Measurements from ENCODE around the gene FGD6.

The FGD6 gene

GRCh38 chr12:95129115-95129514 lies 88.2 kb downstream of the FGD6 start:
- Histone ChIP-seq H3K36me3 (ENCODE audit: insufficient read depth, low read length) (peaks cover under 1% of the 10 kb centered on the region; the same call in 1 of the 2 replicates), H3K27me3 (ENCODE audit: insufficient read depth, low read length) (no peaks in the 10 kb centered on the region), H3K79me2 (ENCODE audit: control insufficient read depth, insufficient read depth, low read length, unreplicated experiment) (no peaks in the 10 kb centered on the region), H2AFZ (ENCODE audit: low read length, unreplicated experiment) (no peak overlapping the region), H3K4me1 (ENCODE audit: control insufficient read depth, insufficient read depth, low read length, unreplicated experiment) (no peaks in the 10 kb centered on the region), H3K4me3 (ENCODE audit: low read depth, low read length) (no peak overlapping the region), H3K27ac (ENCODE audit: low read depth, low read length) (no peak overlapping the region)

- no peak overlapping the region for H3K27ac ChIP-seq (ENCODE audit: low read depth, low read length)
- H3K4me1 ChIP-seq (ENCODE audit: control insufficient read depth, insufficient read depth, low read length, unreplicated experiment) = no peaks in the 10 kb centered on the region
- H3K4me3 ChIP-seq (ENCODE audit: low read depth, low read length) = no peak overlapping the region
- H2AFZ ChIP-seq (ENCODE audit: low read length, unreplicated experiment) = no peak overlapping the region
- H3K36me3 ChIP-seq (ENCODE audit: insufficient read depth, low read length) = no peaks in the 10 kb centered on the region
- H3K27me3 ChIP-seq (ENCODE audit: insufficient read depth, low read length) = no peaks in the 10 kb centered on the region
- no peaks in the 10 kb centered on the region for H3K79me2 ChIP-seq (ENCODE audit: control insufficient read depth, insufficient read depth, low read length, unreplicated experiment)
These were observed 90.5 kb downstream of the FGD6 start for GRCh38 chr12:95126736-95127135.

- no peak overlapping the region for H3K27ac ChIP-seq (ENCODE audit: low read depth, low read length)
- no peak overlapping the region for H3K4me3 ChIP-seq (ENCODE audit: low read depth, low read length)
- no peaks in the 10 kb centered on the region for H3K79me2 ChIP-seq (ENCODE audit: control insufficient read depth, insufficient read depth, low read length, unreplicated experiment)
- no peaks in the 10 kb centered on the region for H3K36me3 ChIP-seq (ENCODE audit: insufficient read depth, low read length)
- no peaks in the 10 kb centered on the region for H3K27me3 ChIP-seq (ENCODE audit: insufficient read depth, low read length)
- no peak overlapping the region for H2AFZ ChIP-seq (ENCODE audit: low read length, unreplicated experiment)
- H3K4me1 ChIP-seq (ENCODE audit: control insufficient read depth, insufficient read depth, low read length, unreplicated experiment) = no peaks in the 10 kb centered on the region
These were observed 91.2 kb downstream of the FGD6 start for GRCh38 chr12:95126076-95126475.

GRCh38 chr12:95124106-95124505 lies 93.2 kb downstream of the FGD6 start:
- H3K27me3 ChIP-seq (ENCODE audit: insufficient read depth, low read length) = no peaks in the 10 kb centered on the region
- no peak overlapping the region for H3K4me3 ChIP-seq (ENCODE audit: low read depth, low read length)
- H3K36me3 ChIP-seq (ENCODE audit: insufficient read depth, low read length) = no peaks in the 10 kb centered on the region
- no peak overlapping the region for H2AFZ ChIP-seq (ENCODE audit: low read length, unreplicated experiment)
- H3K4me1 ChIP-seq (ENCODE audit: control insufficient read depth, insufficient read depth, low read length, unreplicated experiment) = peaks cover 4% of the 10 kb centered on the region
- no peak overlapping the region for H3K27ac ChIP-seq (ENCODE audit: low read depth, low read length)
- no peaks in the 10 kb centered on the region for H3K79me2 ChIP-seq (ENCODE audit: control insufficient read depth, insufficient read depth, low read length, unreplicated experiment)

- Histone ChIP-seq H3K27me3 (ENCODE audit: insufficient read depth, low read length) (no peaks in the 10 kb centered on the region), H3K4me3 (ENCODE audit: low read depth, low read length) (peak overlapping the region; percentile 28; the same call in 1 of the 2 replicates), H3K36me3 (ENCODE audit: insufficient read depth, low read length) (no peaks in the 10 kb centered on the region), H2AFZ (ENCODE audit: low read length, unreplicated experiment) (no peak overlapping the region), H3K27ac (ENCODE audit: low read depth, low read length) (peak overlapping the region; percentile 72), H3K79me2 (ENCODE audit: control insufficient read depth, insufficient read depth, low read length, unreplicated experiment) (no peaks in the 10 kb centered on the region), H3K4me1 (ENCODE audit: control insufficient read depth, insufficient read depth, low read length, unreplicated experiment) (peaks cover 23% of the 10 kb centered on the region)
These were observed 98.5 kb downstream of the FGD6 start for GRCh38 chr12:95118788-95119179.

GRCh38 chr12:95118138-95118787 lies 99.0 kb downstream of the FGD6 start:
- Histone ChIP-seq H3K4me3 (ENCODE audit: low read depth, low read length) (peak overlapping the region; percentile 28; the same call in 1 of the 2 replicates), H3K27ac (ENCODE audit: low read depth, low read length) (peak overlapping the region; percentile 72), H3K4me1 (ENCODE audit: control insufficient read depth, insufficient read depth, low read length, unreplicated experiment) (peaks cover 23% of the 10 kb centered on the region)

GRCh38 chr12:95117178-95117599 lies 100.1 kb downstream of the FGD6 start:
- peaks cover 23% of the 10 kb centered on the region for H3K4me1 ChIP-seq (ENCODE audit: control insufficient read depth, insufficient read depth, low read length, unreplicated experiment)
- H2AFZ ChIP-seq (ENCODE audit: low read length, unreplicated experiment) = no peak overlapping the region
- no peak overlapping the region for H3K4me3 ChIP-seq (ENCODE audit: low read depth, low read length)
- H3K27ac ChIP-seq (ENCODE audit: low read depth, low read length) = no peak overlapping the region
- H3K36me3 ChIP-seq (ENCODE audit: insufficient read depth, low read length) = no peaks in the 10 kb centered on the region
- no peaks in the 10 kb centered on the region for H3K79me2 ChIP-seq (ENCODE audit: control insufficient read depth, insufficient read depth, low read length, unreplicated experiment)
- H3K27me3 ChIP-seq (ENCODE audit: insufficient read depth, low read length) = no peaks in the 10 kb centered on the region

More at GRCh38 chr12:95118138-95118787, 99.0 kb downstream of the FGD6 start:
- H3K27me3 ChIP-seq (ENCODE audit: insufficient read depth, low read length) = no peaks in the 10 kb centered on the region
- no peaks in the 10 kb centered on the region for H3K36me3 ChIP-seq (ENCODE audit: insufficient read depth, low read length)
- H2AFZ ChIP-seq (ENCODE audit: low read length, unreplicated experiment) = no peak overlapping the region
- H3K79me2 ChIP-seq (ENCODE audit: control insufficient read depth, insufficient read depth, low read length, unreplicated experiment) = no peaks in the 10 kb centered on the region

GRCh38 chr12:95116773-95117172 lies 100.5 kb downstream of the FGD6 start:
- H3K4me3 ChIP-seq (ENCODE audit: low read depth, low read length) = no peak overlapping the region
- H2AFZ ChIP-seq (ENCODE audit: low read length, unreplicated experiment) = no peak overlapping the region
- no peaks in the 10 kb centered on the region for H3K27me3 ChIP-seq (ENCODE audit: insufficient read depth, low read length)
- no peaks in the 10 kb centered on the region for H3K79me2 ChIP-seq (ENCODE audit: control insufficient read depth, insufficient read depth, low read length, unreplicated experiment)
- H3K36me3 ChIP-seq (ENCODE audit: insufficient read depth, low read length) = no peaks in the 10 kb centered on the region
- H3K4me1 ChIP-seq (ENCODE audit: control insufficient read depth, insufficient read depth, low read length, unreplicated experiment) = peaks cover 23% of the 10 kb centered on the region
- no peak overlapping the region for H3K27ac ChIP-seq (ENCODE audit: low read depth, low read length)

- H3K79me2 ChIP-seq (ENCODE audit: control insufficient read depth, insufficient read depth, low read length, unreplicated experiment) = no peaks in the 10 kb centered on the region
- H2AFZ ChIP-seq (ENCODE audit: low read length, unreplicated experiment) = no peak overlapping the region
These were observed 100.9 kb downstream of the FGD6 start for GRCh38 chr12:95116341-95116740.

GRCh38 chr12:95115641-95116040 lies 101.6 kb downstream of the FGD6 start:
- Histone ChIP-seq H2AFZ (ENCODE audit: low read length, unreplicated experiment) (no peak overlapping the region), H3K27ac (ENCODE audit: low read depth, low read length) (no peak overlapping the region), H3K79me2 (ENCODE audit: control insufficient read depth, insufficient read depth, low read length, unreplicated experiment) (no peaks in the 10 kb centered on the region), H3K4me3 (ENCODE audit: low read depth, low read length) (no peak overlapping the region), H3K4me1 (ENCODE audit: control insufficient read depth, insufficient read depth, low read length, unreplicated experiment) (peaks cover 23% of the 10 kb centered on the region), H3K36me3 (ENCODE audit: insufficient read depth, low read length) (no peaks in the 10 kb centered on the region), H3K27me3 (ENCODE audit: insufficient read depth, low read length) (no peaks in the 10 kb centered on the region)

More at GRCh38 chr12:95116341-95116740, 100.9 kb downstream of the FGD6 start:
- no peaks in the 10 kb centered on the region for H3K36me3 ChIP-seq (ENCODE audit: insufficient read depth, low read length)
- no peak overlapping the region for H3K4me3 ChIP-seq (ENCODE audit: low read depth, low read length)
- H3K4me1 ChIP-seq (ENCODE audit: control insufficient read depth, insufficient read depth, low read length, unreplicated experiment) = peaks cover 23% of the 10 kb centered on the region
- H3K27ac ChIP-seq (ENCODE audit: low read depth, low read length) = no peak overlapping the region
- no peaks in the 10 kb centered on the region for H3K27me3 ChIP-seq (ENCODE audit: insufficient read depth, low read length)

GRCh38 chr12:95114766-95115405 lies 102.4 kb downstream of the FGD6 start:
- Histone ChIP-seq H3K4me3 (ENCODE audit: low read depth, low read length) (no peak overlapping the region), H3K79me2 (ENCODE audit: control insufficient read depth, insufficient read depth, low read length, unreplicated experiment) (no peaks in the 10 kb centered on the region), H3K27me3 (ENCODE audit: insufficient read depth, low read length) (no peaks in the 10 kb centered on the region), H3K4me1 (ENCODE audit: control insufficient read depth, insufficient read depth, low read length, unreplicated experiment) (peaks cover 23% of the 10 kb centered on the region), H2AFZ (ENCODE audit: low read length, unreplicated experiment) (no peak overlapping the region), H3K27ac (ENCODE audit: low read depth, low read length) (no peak overlapping the region), H3K36me3 (ENCODE audit: insufficient read depth, low read length) (no peaks in the 10 kb centered on the region)

All from ACC112 (cell line).